ENCODE data around the gene ACSS1.

DNA sequence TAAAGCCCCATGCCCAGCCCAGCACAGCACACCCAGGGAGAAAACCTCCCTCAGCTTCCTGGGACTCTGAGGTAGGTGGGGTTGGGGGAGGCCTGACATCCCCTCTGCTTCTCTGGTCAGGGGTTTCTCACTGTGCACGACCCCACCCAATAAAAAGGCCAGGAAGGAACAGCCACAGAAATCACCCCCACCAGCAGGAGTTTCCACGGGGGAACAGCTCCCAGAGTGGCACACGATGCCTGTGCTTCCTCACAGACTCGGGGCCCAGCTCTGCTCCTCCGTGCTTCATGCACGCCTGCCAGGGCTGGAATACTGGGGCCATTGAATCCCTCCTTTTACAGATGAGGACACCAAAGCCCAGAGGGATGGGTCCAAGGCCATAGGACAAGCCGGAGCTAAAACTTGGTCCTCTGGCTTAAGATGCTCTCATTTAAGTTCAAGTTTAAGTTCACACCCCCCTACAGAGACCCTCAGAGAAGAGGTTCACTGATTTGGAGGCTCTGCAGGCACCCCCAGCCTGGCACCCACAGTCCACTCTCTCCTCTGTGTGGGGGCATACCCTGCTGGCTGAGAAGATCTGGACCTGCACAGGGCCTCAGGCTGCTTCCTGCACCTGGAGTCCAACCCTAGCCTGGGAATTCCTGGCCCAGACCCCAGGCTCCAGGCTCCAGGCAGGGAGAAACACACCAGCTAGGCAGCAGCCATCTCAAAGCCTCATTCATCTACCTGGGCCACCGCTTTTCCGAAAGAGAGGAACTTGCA is 14.3 kb downstream of the ACSS1 start:
- TF ChIP-seq CTCF (conservative IDR thresholded peaks at IDR 0.05; ENCODE audit: low read length) (no peak), EZH2phosphoT487 (IDR thresholded peaks at IDR 0.05; ENCODE audit: borderline replicate concordance) (no peak)

Measured in Loucy (cell line).